ENCODE results near the gene SLC23A2.

The SLC23A2 gene

DNA sequence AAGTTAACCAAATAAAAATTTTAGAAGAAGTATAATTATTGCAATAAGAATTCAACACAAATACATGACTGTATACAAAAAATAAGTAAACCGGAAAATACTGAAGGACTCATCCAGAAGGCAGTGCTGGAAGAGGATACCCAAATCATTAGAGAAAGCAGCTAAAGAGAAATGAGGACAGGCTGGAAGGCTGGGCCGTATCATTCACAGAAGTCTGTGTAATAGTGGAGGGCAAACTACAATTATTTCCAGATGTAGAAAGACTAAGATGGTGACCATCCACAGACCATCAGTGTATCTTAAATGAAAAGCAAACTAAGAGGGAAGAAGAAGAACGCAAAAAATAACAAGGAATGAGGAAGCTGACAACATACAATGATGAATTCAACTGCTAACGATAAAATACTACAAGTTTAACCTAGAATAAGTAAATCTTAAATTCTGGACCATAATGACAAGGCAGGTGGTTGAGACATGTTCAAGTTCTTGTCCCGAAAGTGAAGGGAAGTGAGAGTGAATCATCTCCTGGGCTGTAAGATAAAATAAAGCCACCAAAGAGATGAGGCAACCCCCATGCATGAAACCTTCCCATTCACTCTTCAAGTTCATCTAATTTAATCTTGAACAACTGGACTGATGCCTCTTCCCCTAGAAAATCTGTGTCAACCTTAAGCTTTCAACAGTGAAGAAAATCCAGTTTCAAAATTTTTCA is 71.5 kb downstream of the SLC23A2 start:
- DNase-seq (ENCODE audit: low read depth) = peak; percentile 65
- no peak for TF ChIP-seq MYC (IDR thresholded peaks at IDR 0.05; ENCODE audit: low read depth, low read length)
- TF ChIP-seq, protein P1, sequence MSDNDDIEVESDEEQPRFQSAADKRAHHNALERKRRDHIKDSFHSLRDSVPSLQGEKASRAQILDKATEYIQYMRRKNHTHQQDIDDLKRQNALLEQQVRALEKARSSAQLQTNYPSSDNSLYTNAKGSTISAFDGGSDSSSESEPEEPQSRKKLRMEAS (IDR thresholded peaks at IDR 0.05; ENCODE audit: low read depth, low read length) = no peak
- TF ChIP-seq, protein P2, sequence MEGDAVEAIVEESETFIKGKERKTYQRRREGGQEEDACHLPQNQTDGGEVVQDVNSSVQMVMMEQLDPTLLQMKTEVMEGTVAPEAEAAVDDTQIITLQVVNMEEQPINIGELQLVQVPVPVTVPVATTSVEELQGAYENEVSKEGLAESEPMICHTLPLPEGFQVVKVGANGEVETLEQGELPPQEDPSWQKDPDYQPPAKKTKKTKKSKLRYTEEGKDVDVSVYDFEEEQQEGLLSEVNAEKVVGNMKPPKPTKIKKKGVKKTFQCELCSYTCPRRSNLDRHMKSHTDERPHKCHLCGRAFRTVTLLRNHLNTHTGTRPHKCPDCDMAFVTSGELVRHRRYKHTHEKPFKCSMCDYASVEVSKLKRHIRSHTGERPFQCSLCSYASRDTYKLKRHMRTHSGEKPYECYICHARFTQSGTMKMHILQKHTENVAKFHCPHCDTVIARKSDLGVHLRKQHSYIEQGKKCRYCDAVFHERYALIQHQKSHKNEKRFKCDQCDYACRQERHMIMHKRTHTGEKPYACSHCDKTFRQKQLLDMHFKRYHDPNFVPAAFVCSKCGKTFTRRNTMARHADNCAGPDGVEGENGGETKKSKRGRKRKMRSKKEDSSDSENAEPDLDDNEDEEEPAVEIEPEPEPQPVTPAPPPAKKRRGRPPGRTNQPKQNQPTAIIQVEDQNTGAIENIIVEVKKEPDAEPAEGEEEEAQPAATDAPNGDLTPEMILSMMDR (IDR thresholded peaks at IDR 0.05; ENCODE audit: low read depth, low read length) = no peak
- no peak for TF ChIP-seq POLR2A (IDR thresholded peaks at IDR 0.05; ENCODE audit: extremely low read depth, insufficient read length)
- no peak overlapping the region for H3K4me3 ChIP-seq (ENCODE audit: low read depth, low read length)

DNA sequence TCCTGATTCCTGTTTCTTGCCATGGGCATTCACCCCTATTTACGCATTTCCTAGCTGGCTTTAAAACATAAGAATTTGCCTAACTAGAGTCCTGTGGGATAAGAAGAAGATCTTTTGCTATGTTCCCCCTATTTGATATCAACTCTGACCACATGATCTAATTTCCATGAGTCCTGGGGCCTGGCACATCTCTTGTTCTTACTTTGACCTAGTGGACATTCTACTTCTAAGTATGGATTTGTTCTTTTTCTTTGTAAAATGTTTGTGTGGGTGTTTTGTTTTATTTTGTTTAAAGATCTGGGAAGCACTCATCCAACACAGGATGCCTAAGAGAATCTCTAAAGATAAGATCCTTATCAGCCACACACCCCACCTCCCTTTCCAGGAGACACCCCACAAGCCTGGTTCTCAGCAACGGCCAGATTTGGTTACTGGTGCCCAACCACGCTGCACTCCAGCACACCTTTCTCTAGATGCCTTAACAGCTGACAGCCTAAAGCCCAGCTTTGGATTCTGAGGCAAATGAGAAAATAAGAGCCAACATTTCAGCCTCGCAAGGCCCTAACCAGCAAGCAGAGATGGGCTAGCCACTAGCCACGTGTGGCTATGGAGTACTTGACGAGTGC is 74.7 kb downstream of the SLC23A2 start:
- H3K4me3 ChIP-seq (ENCODE audit: low read depth, low read length) = no peak overlapping the region
- no peak for TF ChIP-seq POLR2A (IDR thresholded peaks at IDR 0.05; ENCODE audit: extremely low read depth, insufficient read length)
- no peak for TF ChIP-seq MYC (IDR thresholded peaks at IDR 0.05; ENCODE audit: low read depth, low read length)
- TF ChIP-seq, protein P2 (IDR thresholded peaks at IDR 0.05; ENCODE audit: low read depth, low read length) = no peak
- TF ChIP-seq, protein P1 (IDR thresholded peaks at IDR 0.05; ENCODE audit: low read depth, low read length) = no peak
- DNase-seq (ENCODE audit: low read depth) = no peak

DNA sequence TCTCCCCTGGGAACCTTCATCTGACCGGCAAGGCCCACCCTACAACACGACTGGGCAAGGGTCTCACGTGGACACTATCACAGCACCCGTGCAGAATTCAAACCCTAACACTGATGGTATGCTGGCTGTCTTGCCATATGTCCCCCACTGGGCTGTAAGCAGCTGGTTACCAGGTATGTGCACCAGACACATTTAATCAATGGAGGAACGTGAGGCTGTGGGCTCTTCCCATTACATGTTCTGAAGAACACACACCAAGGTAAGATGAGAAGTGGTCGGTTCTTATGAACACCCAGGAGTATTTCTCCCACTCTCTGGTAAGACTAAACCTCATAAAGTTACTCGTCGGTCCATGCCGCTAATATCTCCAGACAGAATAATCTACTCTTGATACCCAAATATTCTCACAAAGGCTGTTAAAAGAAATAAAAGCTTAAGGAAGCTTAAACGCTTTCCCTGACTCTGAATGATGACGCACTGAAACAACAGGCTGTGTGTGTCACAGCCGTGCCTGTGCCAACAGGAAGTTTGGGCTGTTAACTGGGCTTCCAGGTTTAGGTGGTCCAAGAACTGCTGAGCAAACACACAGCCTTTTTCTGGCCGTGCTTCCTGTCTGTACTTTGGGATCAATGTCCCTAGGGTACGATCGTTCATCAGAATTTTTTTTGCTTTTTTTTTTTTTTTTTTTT is 75.3 kb downstream of the SLC23A2 start:
- no peak for TF ChIP-seq MYC (IDR thresholded peaks at IDR 0.05; ENCODE audit: low read depth, low read length)
- TF ChIP-seq, protein P1 (IDR thresholded peaks at IDR 0.05; ENCODE audit: low read depth, low read length) = no peak
- TF ChIP-seq, protein P2 (IDR thresholded peaks at IDR 0.05; ENCODE audit: low read depth, low read length) = no peak
- no peak for TF ChIP-seq POLR2A (IDR thresholded peaks at IDR 0.05; ENCODE audit: extremely low read depth, insufficient read length)
- no peak for DNase-seq (ENCODE audit: low read depth)
- no peak overlapping the region for H3K4me3 ChIP-seq (ENCODE audit: low read depth, low read length)

DNA sequence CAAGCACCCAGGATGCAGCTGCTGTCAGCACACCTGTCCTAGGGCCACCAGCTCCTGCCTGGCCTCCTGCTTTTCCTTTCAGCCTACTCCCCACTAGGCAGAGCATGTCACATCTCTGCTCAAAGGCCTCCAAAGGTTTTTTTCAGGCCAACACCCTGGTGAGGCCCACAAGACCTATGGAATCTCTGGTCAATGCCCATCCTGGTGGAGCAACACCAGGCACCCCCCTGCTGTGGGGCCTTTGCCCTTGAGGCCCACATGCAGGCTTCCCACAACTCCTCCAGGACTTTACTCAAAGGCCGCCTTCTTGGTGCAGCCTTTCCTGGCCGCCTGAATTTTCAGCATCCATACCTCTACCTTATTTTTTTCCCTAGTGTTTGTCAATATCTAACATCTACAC is 76.9 kb downstream of the SLC23A2 start:
- H3K4me3 ChIP-seq (ENCODE audit: low read depth, low read length) = no peak overlapping the region
- TF ChIP-seq POLR2A (IDR thresholded peaks at IDR 0.05; ENCODE audit: extremely low read depth, insufficient read length) (no peak), MYC (IDR thresholded peaks at IDR 0.05; ENCODE audit: low read depth, low read length) (no peak)
- TF ChIP-seq, protein P1 (IDR thresholded peaks at IDR 0.05; ENCODE audit: low read depth, low read length) = no peak
- TF ChIP-seq, protein P2 (IDR thresholded peaks at IDR 0.05; ENCODE audit: low read depth, low read length) = no peak
- DNase-seq (ENCODE audit: low read depth) = no peak

DNA sequence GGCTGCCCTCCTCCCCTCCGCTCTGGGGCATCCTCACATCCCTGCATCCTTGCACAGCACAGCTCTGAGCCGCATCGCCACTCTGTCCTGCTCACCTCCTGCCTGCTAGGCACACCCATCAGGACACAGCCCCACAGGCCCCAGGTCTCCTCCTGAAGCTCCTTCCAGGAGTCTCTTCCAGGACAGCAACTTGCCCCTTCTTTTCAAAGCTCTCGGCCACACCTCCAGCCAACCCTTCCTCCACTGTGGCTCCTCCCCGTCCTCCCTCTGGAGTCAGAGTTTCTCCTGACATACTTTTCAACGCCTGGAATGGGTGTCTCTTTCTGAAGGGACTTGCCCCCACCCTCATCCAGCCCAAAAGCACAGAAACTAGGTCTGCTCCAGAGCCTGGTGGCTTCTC is 77.3 kb downstream of the SLC23A2 start:
- H3K4me3 ChIP-seq (ENCODE audit: low read depth, low read length) = no peak overlapping the region
- no peak for DNase-seq (ENCODE audit: low read depth)
- TF ChIP-seq, protein P2 (IDR thresholded peaks at IDR 0.05; ENCODE audit: low read depth, low read length) = no peak
- no peak for TF ChIP-seq MYC (IDR thresholded peaks at IDR 0.05; ENCODE audit: low read depth, low read length)
- TF ChIP-seq, protein P1 (IDR thresholded peaks at IDR 0.05; ENCODE audit: low read depth, low read length) = no peak
- no peak for TF ChIP-seq POLR2A (IDR thresholded peaks at IDR 0.05; ENCODE audit: extremely low read depth, insufficient read length)

Measured in NB4 (cell line).